GM18502 (cell line): ENCODE measurements around the gene APOA5.
"Not testable (repeated sequence)": the region's sequence is repeated elsewhere in the genome, so short reads cannot be mapped to it uniquely, and the experiment has no call there.

Source experiments
- ATAC-seq: cut with Tn5 transposase; IDR thresholded peaks from one replicate; pipeline ENCODE4 v1.9.1; 2021; ENCODE audit warnings: mild to moderate bottlenecking; ENCODE audit not compliant: unreplicated experiment, poor library complexity

The APOA5 gene

GRCh38 chr11:116791813-116792143 is at the start of gene APOA5:
TSS of gene APOA5 (minus strand) at chr11:116791879. CDS start at chr11:116791860, 19 bp downstream.
- no peak for ATAC-seq

GRCh38 chr11:116840746-116841296 is 49.1 kb upstream of the APOA5 start:
- ATAC-seq: no peak

GRCh38 chr11:116840224-116840745 is 48.6 kb upstream of the APOA5 start:
- ATAC-seq: no peak

GRCh38 chr11:116838321-116839084 is 46.8 kb upstream of the APOA5 start:
- no peak for ATAC-seq

- no peak for ATAC-seq
Observed at GRCh38 chr11:116837231-116838091, 45.8 kb upstream of the APOA5 start, which contains the start of gene APOA1. TSS of gene APOA1 (minus strand) at chr11:116837622. CDS start at chr11:116837387, 235 bp downstream.

GRCh38 chr11:116836632-116836991 is 44.9 kb upstream of the APOA5 start:
- no peak for ATAC-seq

- ATAC-seq: peak; percentile 83
Observed at GRCh38 chr11:116835791-116836631, 44.3 kb upstream of the APOA5 start.

GRCh38 chr11:116835042-116835772 is 43.5 kb upstream of the APOA5 start:
- no peak for ATAC-seq

GRCh38 chr11:116834535-116835041 is 42.9 kb upstream of the APOA5 start:
- ATAC-seq: not testable (repeated sequence)

- ATAC-seq: no peak
Observed at GRCh38 chr11:116833816-116834534, 42.3 kb upstream of the APOA5 start.

- no peak for ATAC-seq
Observed at GRCh38 chr11:116833491-116833815, 41.8 kb upstream of the APOA5 start.

- ATAC-seq: no peak
Observed at GRCh38 chr11:116832350-116833290, 40.9 kb upstream of the APOA5 start.

- ATAC-seq: no peak
Observed at GRCh38 chr11:116831790-116832349, 40.2 kb upstream of the APOA5 start.

GRCh38 chr11:116830184-116830912 is 38.7 kb upstream of the APOA5 start:
- ATAC-seq: no peak

GRCh38 chr11:116829525-116830183 is 38.0 kb upstream of the APOA5 start, which contains the start of gene APOC3:
TSS of gene APOC3 (plus strand) at chr11:116829907. CDS start at chr11:116830583, 676 bp downstream.
- ATAC-seq: no peak
